Activated CD8-positive, alpha-beta memory T cell treated with anti-CD3 and anti-CD28 coated beads, Interleukin-2, amount 10 ng/mL, durations not matched to agents 7 days and 5 days (primary cell): ENCODE results near the gene NCAPG2. TPM values are rescaled to one million over a fixed set of nuclear protein-coding genes. Genes with fewer than 3 reads are reported as not detected.
A peak's percentile ranks its signal among the peaks of the same experiment; 100 is the strongest.
"Not testable (repeated sequence)": the region's sequence is repeated elsewhere in the genome, so short reads cannot be mapped to it uniquely, and the experiment has no call there.

ENCODE experiments used
- ATAC-seq: fragments of 150-1000 bp; cut with Tn5 transposase; one replicate; pipeline ENCODE4 v1.10.0; 2021; ENCODE audit warnings: moderate library complexity
- CTCF ChIA-PET: fragments of 350-600 bp; sonication (Branson Sonifier 250); formaldehyde crosslinking; loops from one replicate; lab custom pipeline; 2021; ENCODE audit warnings: antibody characterized with exemption; lab: Charles Lee
- DNase-seq: peaks from one replicate; pipeline ENCODE4 v3.0.0-alpha.2; 2020
- H3K27ac Mint-ChIP-seq: one replicate; pipeline ENCODE4 v1.8.0; 2021; ENCODE audit warnings: mild to moderate bottlenecking, mixed read lengths
- H3K27me3 Mint-ChIP-seq: one replicate; pipeline ENCODE4 v1.8.0; 2021; ENCODE audit warnings: mixed read lengths
- H3K36me3 Mint-ChIP-seq: one replicate; pipeline ENCODE4 v1.8.0; 2021; ENCODE audit warnings: mild to moderate bottlenecking, mixed read lengths
- H3K4me1 Mint-ChIP-seq: one replicate; pipeline ENCODE4 v1.8.0; 2021; ENCODE audit warnings: mixed read lengths
- H3K4me3 Mint-ChIP-seq: one replicate; pipeline ENCODE4 v1.8.0; 2021; ENCODE audit warnings: mild to moderate bottlenecking, moderate library complexity, mixed read lengths
- H3K9me3 Mint-ChIP-seq: one replicate; pipeline ENCODE4 v1.8.0; 2022; ENCODE audit warnings: low read depth, mixed read lengths
- total RNA-seq, 2 experiments: library from RNA; stranded (reverse); gene quantifications; one replicate each; pipeline ENCODE4 v1.2.3, GENCODE V29; 2021

Gene NCAPG2
- total RNA-seq, 2 experiments from 2014 or later, result 146 to 182 TPM

- H3K36me3 Mint-ChIP-seq, result peaks cover 13% of the 10 kb centered on the region
- peaks cover 22% of the 10 kb centered on the region for H3K4me1 Mint-ChIP-seq
- H3K27ac Mint-ChIP-seq, result peak overlapping the region; percentile 60
- H3K4me3 Mint-ChIP-seq, result no peak overlapping the region
- peaks cover 6% of the 10 kb centered on the region for H3K9me3 Mint-ChIP-seq
- DNase-seq (peak; percentile 59), ATAC-seq (peak; percentile 62)
- CTCF ChIA-PET, result no interaction called here
- H3K27me3 Mint-ChIP-seq, result peaks cover 9% of the 10 kb centered on the region
Measured at GRCh38 chr7:158710651-158711102, 6.1 kb upstream of the NCAPG2 start.

- ATAC-seq (no peak), DNase-seq (no peak)
- CTCF ChIA-PET, result interaction anchor here (4.4 kb wide), 1 partner anchor 269 kb away, joined by 24 read pairs; no protein-coding TSS in a partner anchor
- peaks cover 4% of the 10 kb centered on the region for H3K27me3 Mint-ChIP-seq
- peaks cover 36% of the 10 kb centered on the region for H3K4me1 Mint-ChIP-seq
- no peak overlapping the region for H3K27ac Mint-ChIP-seq
- no peak overlapping the region for H3K4me3 Mint-ChIP-seq
- peaks cover 6% of the 10 kb centered on the region for H3K9me3 Mint-ChIP-seq
- H3K36me3 Mint-ChIP-seq, result peaks cover 23% of the 10 kb centered on the region
Measured at GRCh38 chr7:158707610-158708009, 3.0 kb upstream of the NCAPG2 start.

DNA sequence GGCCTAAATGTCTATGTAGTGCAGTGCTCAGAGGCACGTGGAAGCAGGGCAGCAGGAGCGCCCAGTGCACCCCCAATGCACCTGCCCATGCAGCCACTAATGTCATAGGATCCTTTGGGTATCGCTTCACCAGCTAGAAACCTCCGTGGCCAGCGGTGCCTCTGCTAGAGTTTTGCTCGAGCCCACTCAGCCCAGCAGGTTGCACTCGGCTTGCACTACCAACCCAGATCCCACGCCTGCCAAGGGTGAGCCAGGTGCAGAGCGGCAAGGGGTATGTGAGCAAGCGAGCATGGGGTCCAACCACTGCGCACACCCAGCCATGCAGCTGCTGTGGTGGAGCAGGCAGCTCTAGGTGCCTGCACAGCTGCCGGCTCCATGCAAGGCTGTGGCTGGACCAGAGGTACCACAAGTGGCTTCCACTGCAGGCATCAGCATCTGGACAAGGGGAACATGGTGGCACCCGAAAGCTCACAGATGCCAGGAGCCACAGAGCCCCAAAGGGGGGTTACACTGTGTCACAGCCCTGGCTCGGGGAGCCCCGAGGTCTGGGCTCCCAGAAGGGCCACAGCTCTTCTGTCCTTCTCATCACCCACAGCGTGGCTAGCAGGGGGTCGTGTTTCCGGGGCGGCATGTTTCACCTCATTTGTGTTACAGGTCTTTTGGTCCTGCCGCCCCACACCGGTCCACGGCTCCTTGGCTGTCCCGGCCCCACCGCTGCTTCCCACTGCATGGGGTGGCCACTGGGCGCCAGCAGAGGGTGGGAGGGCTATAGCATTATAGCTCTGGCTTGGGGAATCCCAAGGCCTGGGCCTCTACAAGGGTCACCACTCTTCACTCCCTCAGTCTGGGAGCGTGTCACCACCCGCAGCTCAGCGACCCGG lies 2.3 kb upstream of the NCAPG2 start:
- Mint-ChIP-seq H3K36me3 (peaks cover 29% of the 10 kb centered on the region), H3K4me1 (peaks cover 39% of the 10 kb centered on the region), H3K27ac (no peak overlapping the region), H3K9me3 (peaks cover 6% of the 10 kb centered on the region), H3K4me3 (peak overlapping the region; percentile 50), H3K27me3 (peaks cover under 1% of the 10 kb centered on the region)
- no peak for ATAC-seq
- no peak for DNase-seq
- CTCF ChIA-PET, result interaction anchor here (1.1 to 4.4 kb wide), 4 partner anchors 27 to 269 kb away, joined by 3 to 24 read pairs (median 4); partner anchors contain the start of gene ESYT2

DNA sequence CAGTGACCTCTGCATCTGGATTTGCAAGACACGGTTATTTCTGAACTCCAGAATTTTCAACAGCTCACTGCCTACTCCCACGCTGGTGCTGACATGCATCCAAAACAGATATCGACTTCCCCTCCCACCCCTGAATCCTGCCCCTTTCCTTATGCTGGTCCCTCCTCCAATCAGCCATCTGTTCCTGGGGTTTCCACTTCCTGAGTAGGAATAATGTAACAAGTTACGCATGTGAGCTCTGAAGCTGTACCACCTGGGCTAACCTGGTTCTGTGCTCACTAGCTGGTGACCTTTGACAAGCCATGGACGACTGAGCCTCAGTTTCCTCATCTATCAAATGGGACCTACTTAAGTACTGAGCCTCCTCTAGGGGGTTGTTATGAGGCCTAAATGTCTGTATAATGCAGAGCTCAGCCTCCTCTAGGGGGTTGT lies 1.7 kb upstream of the NCAPG2 start:
- Mint-ChIP-seq H3K4me1 (peaks cover 44% of the 10 kb centered on the region), H3K27ac (peak overlapping the region; percentile 42), H3K27me3 (no peaks in the 10 kb centered on the region), H3K36me3 (peaks cover 35% of the 10 kb centered on the region), H3K9me3 (peaks cover 6% of the 10 kb centered on the region), H3K4me3 (peak overlapping the region; percentile 50)
- DNase-seq (no peak), ATAC-seq (no peak)
- CTCF ChIA-PET, result interaction anchor here (1.1 to 4.4 kb wide), 6 partner anchors 27 to 270 kb away, joined by 3 to 24 read pairs (median 4); partner anchors contain the start of gene ESYT2

DNA sequence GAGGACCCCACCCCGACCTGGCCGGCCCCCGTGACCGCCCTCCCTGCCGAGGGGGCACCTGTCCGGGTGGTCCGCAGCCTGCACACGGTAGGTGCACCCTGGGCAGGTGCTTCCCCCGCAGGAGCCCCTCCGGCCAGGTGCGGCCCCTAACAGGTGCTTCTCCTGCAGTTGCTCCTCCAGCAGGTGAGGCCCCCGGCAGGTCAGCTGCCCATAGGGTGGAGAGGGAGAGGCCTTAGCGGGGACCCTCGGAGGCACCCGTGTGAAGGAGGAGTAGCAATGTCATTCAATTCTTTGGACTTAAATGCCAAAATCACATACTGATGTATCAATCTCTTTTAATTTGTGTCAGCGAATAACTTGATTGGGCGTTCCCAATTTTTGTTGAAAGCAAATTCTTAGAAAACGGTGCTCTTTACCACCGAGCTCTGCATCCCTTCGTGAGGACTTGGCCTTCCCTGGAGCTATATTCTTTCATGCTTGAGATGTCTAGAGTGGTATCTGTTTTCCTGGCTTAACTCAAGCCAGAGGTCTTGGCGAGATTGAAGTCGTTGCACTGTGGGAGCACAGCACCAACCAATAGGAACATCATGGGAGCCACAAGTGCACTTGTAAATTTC lies 738 bp upstream of the NCAPG2 start:
- ATAC-seq (no peak), DNase-seq (no peak)
- CTCF ChIA-PET, result interaction anchor here (0.8 to 4.4 kb wide), 12 partner anchors 9 to 271 kb away, joined by 3 to 24 read pairs (median 3); partner anchors contain the start of genes DYNC2I1 and ESYT2
- peaks cover 46% of the 10 kb centered on the region for H3K4me1 Mint-ChIP-seq
- H3K27ac Mint-ChIP-seq, result peak overlapping the region; percentile 89
- peak overlapping the region; percentile 81 for H3K4me3 Mint-ChIP-seq
- H3K36me3 Mint-ChIP-seq, result peaks cover 42% of the 10 kb centered on the region
- peaks cover 6% of the 10 kb centered on the region for H3K9me3 Mint-ChIP-seq
- no peaks in the 10 kb centered on the region for H3K27me3 Mint-ChIP-seq

DNA sequence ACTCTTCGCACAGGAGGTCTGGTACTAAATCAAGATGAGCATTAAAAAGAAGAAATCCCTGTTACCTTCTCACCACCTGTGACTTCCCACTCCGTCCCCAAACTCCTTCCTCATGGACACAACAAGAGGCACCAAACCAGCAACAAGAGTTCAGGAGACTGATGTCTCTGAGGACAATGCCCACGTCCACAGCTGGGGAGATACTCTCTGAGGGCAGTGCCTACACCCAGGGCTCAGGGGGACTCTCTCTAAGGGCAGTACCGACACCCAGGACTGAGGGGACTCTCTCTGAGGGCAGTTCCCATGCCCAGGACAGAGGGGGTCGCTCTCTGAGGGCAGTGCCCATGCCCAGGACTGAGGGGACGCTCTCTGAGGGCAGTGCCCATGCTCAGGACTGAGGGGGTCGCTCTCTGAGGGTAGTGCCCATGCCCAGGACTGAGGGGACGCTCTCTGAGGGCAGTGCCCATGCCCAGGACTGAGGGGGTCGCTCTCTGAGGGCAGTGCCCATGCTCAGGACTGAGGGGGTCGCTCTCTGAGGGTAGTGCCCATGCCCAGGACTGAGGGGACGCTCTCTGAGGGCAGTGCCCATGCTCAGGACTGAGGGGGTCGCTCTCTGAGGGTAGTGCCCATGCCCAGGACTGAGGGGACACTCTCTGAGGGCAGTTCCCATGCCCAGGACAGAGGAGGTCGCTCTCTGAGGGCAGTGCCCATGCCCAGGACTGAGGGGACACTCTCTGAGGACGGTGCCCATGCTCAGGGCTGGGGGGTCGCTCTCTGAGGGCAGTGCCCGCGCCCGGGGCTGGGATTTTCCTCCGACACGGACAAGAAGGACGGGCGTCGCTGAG lies 703 bp downstream of the NCAPG2 start:
- ATAC-seq, result not testable (repeated sequence)

DNA sequence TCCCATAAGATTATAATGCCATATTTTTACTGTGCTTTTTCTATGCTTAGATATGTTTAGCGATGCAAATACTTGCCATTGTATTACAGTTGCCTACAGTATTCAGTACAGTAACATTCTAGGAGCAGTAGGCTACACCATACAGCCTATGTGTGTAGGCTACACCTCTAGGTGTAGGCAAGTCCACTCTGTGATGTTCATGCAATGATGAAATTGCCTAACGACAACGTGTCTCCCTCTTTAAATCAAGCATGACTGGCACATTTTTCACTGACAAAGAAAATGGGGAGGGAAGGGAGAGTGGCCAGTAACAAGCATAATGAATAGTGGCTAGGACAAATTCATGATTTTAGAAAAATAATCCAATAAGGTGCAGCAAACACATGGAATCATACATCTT lies 1.7 kb downstream of the NCAPG2 start:
- DNase-seq (no peak), ATAC-seq (no peak)
- H3K4me1 Mint-ChIP-seq, result peaks cover 61% of the 10 kb centered on the region
- peak overlapping the region; percentile 81 for H3K4me3 Mint-ChIP-seq
- peak overlapping the region; percentile 82 for H3K27ac Mint-ChIP-seq
- CTCF ChIA-PET, result no interaction called here
- no peaks in the 10 kb centered on the region for H3K27me3 Mint-ChIP-seq
- peaks cover 4% of the 10 kb centered on the region for H3K9me3 Mint-ChIP-seq
- H3K36me3 Mint-ChIP-seq, result peaks cover 61% of the 10 kb centered on the region

More for the DNA sequence above, 703 bp downstream of the NCAPG2 start:
- not testable (repeated sequence) for H3K9me3 Mint-ChIP-seq, DNase-seq, H3K27me3 Mint-ChIP-seq
- Mint-ChIP-seq H3K4me1 (peaks cover 56% of the 10 kb centered on the region), H3K27ac (peak overlapping the region; percentile 89), H3K4me3 (peak overlapping the region; percentile 81), H3K36me3 (peaks cover 55% of the 10 kb centered on the region)
- CTCF ChIA-PET, result interaction anchor here (0.8 to 4.4 kb wide), 10 partner anchors 8 to 272 kb away, joined by 3 to 24 read pairs (median 3); partner anchors contain the start of gene DYNC2I1

GRCh38 chr7:158702196-158702595 lies 2.4 kb downstream of the NCAPG2 start:
- DNase-seq (no peak), ATAC-seq (no peak)
- peaks cover 60% of the 10 kb centered on the region for H3K36me3 Mint-ChIP-seq
- H3K27me3 Mint-ChIP-seq, result no peaks in the 10 kb centered on the region
- CTCF ChIA-PET, result no interaction called here
- peaks cover 64% of the 10 kb centered on the region for H3K4me1 Mint-ChIP-seq
- H3K9me3 Mint-ChIP-seq, result no peaks in the 10 kb centered on the region
- H3K4me3 Mint-ChIP-seq, result peak overlapping the region; percentile 81
- H3K27ac Mint-ChIP-seq, result no peak overlapping the region

- peaks cover 68% of the 10 kb centered on the region for H3K4me1 Mint-ChIP-seq
- no peaks in the 10 kb centered on the region for H3K27me3 Mint-ChIP-seq
- H3K4me3 Mint-ChIP-seq, result no peak overlapping the region
Measured at GRCh38 chr7:158700008-158700407, 4.6 kb downstream of the NCAPG2 start.

DNA sequence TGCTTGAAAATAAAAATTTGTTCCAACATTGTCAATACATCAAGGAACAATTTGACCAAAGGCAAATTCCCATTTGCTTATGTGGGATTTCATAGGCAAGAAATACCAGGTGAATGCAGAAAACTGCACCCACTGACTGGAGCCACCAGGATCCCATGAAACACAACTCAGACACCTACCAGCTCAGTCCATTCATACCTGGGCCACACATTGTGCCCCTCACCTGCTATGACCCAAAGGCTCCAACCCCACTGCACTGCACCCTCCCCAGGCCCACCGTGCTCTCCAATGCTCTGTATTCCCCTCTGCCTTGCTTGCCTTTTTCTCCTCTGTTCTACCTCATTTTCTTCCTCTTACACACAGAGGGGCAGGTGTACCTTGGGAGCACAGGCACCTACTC lies 5.3 kb downstream of the NCAPG2 start:
- ATAC-seq (no peak), DNase-seq (no peak)
- CTCF ChIA-PET, result interaction anchor here (2.7 kb wide), 1 partner anchor 278 kb away, joined by 9 read pairs; no protein-coding TSS in a partner anchor
- Mint-ChIP-seq H3K27ac (peak overlapping the region; percentile 48), H3K9me3 (no peaks in the 10 kb centered on the region), H3K36me3 (peaks cover 73% of the 10 kb centered on the region), H3K27me3 (no peaks in the 10 kb centered on the region), H3K4me3 (no peak overlapping the region), H3K4me1 (peaks cover 74% of the 10 kb centered on the region)

More at GRCh38 chr7:158700008-158700407, 4.6 kb downstream of the NCAPG2 start:
- ATAC-seq, result no peak
- no peaks in the 10 kb centered on the region for H3K9me3 Mint-ChIP-seq
- no peak for DNase-seq
- CTCF ChIA-PET, result interaction anchor here (1.1 kb wide), 1 partner anchor 277 kb away, joined by 3 read pairs; no protein-coding TSS in a partner anchor
- H3K27ac Mint-ChIP-seq, result no peak overlapping the region
- peaks cover 68% of the 10 kb centered on the region for H3K36me3 Mint-ChIP-seq

GRCh38 chr7:158698657-158699195 lies 5.9 kb downstream of the NCAPG2 start:
- ATAC-seq (no peak), DNase-seq (no peak)
- CTCF ChIA-PET, result interaction anchor here (2.7 kb wide), 1 partner anchor 278 kb away, joined by 9 read pairs; no protein-coding TSS in a partner anchor
- Mint-ChIP-seq H3K27ac (peak overlapping the region; percentile 47), H3K9me3 (no peaks in the 10 kb centered on the region), H3K4me1 (peaks cover 78% of the 10 kb centered on the region), H3K27me3 (no peaks in the 10 kb centered on the region), H3K36me3 (peaks cover 75% of the 10 kb centered on the region), H3K4me3 (no peak overlapping the region)

DNA sequence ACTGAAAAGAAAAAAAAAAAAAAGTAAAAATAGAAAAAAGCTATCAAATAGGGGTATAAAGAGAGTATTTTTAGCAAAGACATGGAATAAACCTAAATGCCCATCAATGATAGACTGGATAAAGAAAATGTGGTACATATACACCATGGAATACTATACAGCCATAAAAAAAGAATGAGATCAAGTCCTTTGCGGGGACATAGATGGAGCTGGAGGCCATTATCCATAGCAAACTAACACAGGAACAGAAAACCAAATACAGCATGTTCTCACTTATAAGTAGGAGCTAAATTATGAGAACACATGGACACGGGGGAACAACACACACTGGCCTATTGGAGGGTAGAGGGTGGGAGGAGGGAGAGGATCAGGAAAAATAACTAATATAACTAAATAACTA lies 7.0 kb downstream of the NCAPG2 start:
- not testable (repeated sequence) for H3K27ac Mint-ChIP-seq, DNase-seq, H3K9me3 Mint-ChIP-seq, H3K4me3 Mint-ChIP-seq, ATAC-seq, H3K27me3 Mint-ChIP-seq
- peaks cover 70% of the 10 kb centered on the region for H3K4me1 Mint-ChIP-seq
- H3K36me3 Mint-ChIP-seq, result peaks cover 70% of the 10 kb centered on the region
- CTCF ChIA-PET, result interaction anchor here (2.7 kb wide), 1 partner anchor 280 kb away, joined by 9 read pairs; no protein-coding TSS in a partner anchor
